Measurements from ENCODE around the gene TAMALIN. TPM values are rescaled to one million over a fixed set of nuclear protein-coding genes. Genes with fewer than 3 reads are reported as not detected.

TAMALIN gene
- total and polyA plus RNA-seq, 4 experiments from 2014 or later, result 1.2 to 31.7 (median 17.9) TPM

- H3K27ac ChIP-seq (ENCODE audit: low read depth, low read length), result peak overlapping the region; percentile 54
- Mint-ChIP-seq H3K4me3 (peak overlapping the region; percentile 68 to 87 (median 79)), H3K27ac (peak overlapping the region; percentile 86 to 98 (median 96)), H3K27me3 (no peaks in the 10 kb centered on the region), H3K9me3 (peaks cover 0 to 2% (median 0%) of the 10 kb centered on the region in 8 donors), H3K36me3 (no peaks in the 10 kb centered on the region), H3K4me1 (peaks cover 13 to 44% (median 23%) of the 10 kb centered on the region in 4 donors)
- H3K9me3 ChIP-seq (ENCODE audit: control insufficient read depth in 1 of 2, low read length in 2 of 2), result no peaks in the 10 kb centered on the region
- H3K27me3 ChIP-seq (ENCODE audit: insufficient read depth, low read length), result no peaks in the 10 kb centered on the region
- peaks cover 28% of the 10 kb centered on the region for H3K4me1 ChIP-seq (ENCODE audit: insufficient read depth, low read length)
- no peaks in the 10 kb centered on the region for H3K36me3 ChIP-seq (ENCODE audit: insufficient read depth, low read length)
- ChIA-PET CTCF (ENCODE audit: partially characterized antibody) (interaction anchor here (0.9 to 20.6 kb wide), 11 partner anchors 7 to 84 kb away, joined by 3 to 1048 read pairs (median 9); partner anchors contain the start of genes ATG101, NR4A1, SMIM41 and TAMALIN), POLR2A (ENCODE audit: partially characterized antibody) (interaction anchor here (1.1 to 3.7 kb wide), 8 partner anchors 9 to 51 kb away, joined by 3 to 21 read pairs (median 8); partner anchors contain the start of genes ATG101 and NR4A1)
- peak in 1 of 5 donors; percentile 43 for DNase-seq
- intact Hi-C loops (cut with micrococcal nuclease), result no loop called here
- peak overlapping the region in 1 of 2 donors; percentile 3 for H3K4me3 ChIP-seq (ENCODE audit: low read length in 2 of 2)
These were observed 25.7 kb downstream of the TAMALIN start for GRCh38 chr12:52032446-52032803.

GRCh38 chr12:52032804-52033445 lies 26.2 kb downstream of the TAMALIN start:
- ChIA-PET CTCF (ENCODE audit: partially characterized antibody) (interaction anchor here (0.9 to 20.6 kb wide), 11 partner anchors 8 to 84 kb away, joined by 3 to 1048 read pairs (median 9); partner anchors contain the start of genes ATG101, NR4A1, SMIM41 and TAMALIN), POLR2A (ENCODE audit: partially characterized antibody) (interaction anchor here (1.1 to 3.7 kb wide), 8 partner anchors 9 to 50 kb away, joined by 3 to 21 read pairs (median 8); partner anchors contain the start of genes ATG101 and NR4A1)
- Histone ChIP-seq H3K36me3 (ENCODE audit: insufficient read depth, low read length) (no peaks in the 10 kb centered on the region), H3K27ac (ENCODE audit: low read depth, low read length) (peak overlapping the region; percentile 54), H3K9me3 (ENCODE audit: control insufficient read depth in 1 of 2, low read length in 2 of 2) (no peaks in the 10 kb centered on the region), H3K27me3 (ENCODE audit: insufficient read depth, low read length) (no peaks in the 10 kb centered on the region), H3K4me3 (ENCODE audit: low read length in 2 of 2) (peak overlapping the region; percentile 3 to 36), H3K4me1 (ENCODE audit: insufficient read depth, low read length) (peaks cover 31% of the 10 kb centered on the region)
- peak; percentile 81 to 95 (median 85) for DNase-seq
- Mint-ChIP-seq H3K36me3 (no peaks in the 10 kb centered on the region), H3K4me1 (peaks cover 13 to 44% (median 25%) of the 10 kb centered on the region in 4 donors), H3K9me3 (peaks cover 0 to 2% (median 0%) of the 10 kb centered on the region in 8 donors), H3K4me3 (peak overlapping the region; percentile 68 to 87 (median 82)), H3K27ac (peak overlapping the region; percentile 86 to 98 (median 96)), H3K27me3 (no peaks in the 10 kb centered on the region)
- intact Hi-C loops (cut with micrococcal nuclease), result loop anchor here (1.0 kb wide), 3 partner anchors 10 to 36 kb away; partner anchors contain the start of genes ATG101 and NR4A1

- Histone ChIP-seq H3K9me3 (ENCODE audit: control insufficient read depth in 1 of 2, low read length in 2 of 2) (no peaks in the 10 kb centered on the region), H3K4me3 (ENCODE audit: low read length in 2 of 2) (peak overlapping the region; percentile 3 to 36), H3K27ac (ENCODE audit: low read depth, low read length) (peak overlapping the region; percentile 54), H3K4me1 (ENCODE audit: insufficient read depth, low read length) (peaks cover 31% of the 10 kb centered on the region), H3K27me3 (ENCODE audit: insufficient read depth, low read length) (no peaks in the 10 kb centered on the region), H3K36me3 (ENCODE audit: insufficient read depth, low read length) (no peaks in the 10 kb centered on the region)
- intact Hi-C loops (cut with micrococcal nuclease), result loop anchor here (1.0 kb wide), 3 partner anchors 10 to 36 kb away; partner anchors contain the start of genes ATG101 and NR4A1
- Mint-ChIP-seq H3K4me3 (peak overlapping the region; percentile 68 to 87 (median 78)), H3K9me3 (peaks cover 0 to 2% (median 0%) of the 10 kb centered on the region in 8 donors), H3K36me3 (no peaks in the 10 kb centered on the region), H3K27me3 (no peaks in the 10 kb centered on the region), H3K4me1 (peaks cover 13 to 49% (median 30%) of the 10 kb centered on the region in 4 donors), H3K27ac (peak overlapping the region; percentile 86 to 97 (median 96))
- POLR2A ChIA-PET (ENCODE audit: partially characterized antibody), result interaction anchor here (1.1 to 3.7 kb wide), 8 partner anchors 10 to 50 kb away, joined by 3 to 21 read pairs (median 8); partner anchors contain the start of genes ATG101 and NR4A1
- DNase-seq, result no peak
- CTCF ChIA-PET (ENCODE audit: partially characterized antibody), result interaction anchor here (1.2 to 20.6 kb wide), 12 partner anchors 8 to 90 kb away, joined by 3 to 1048 read pairs (median 9); partner anchors contain the start of genes ATG101, NR4A1, SMIM41 and TAMALIN
These were observed 26.8 kb downstream of the TAMALIN start for GRCh38 chr12:52033446-52034140.

GRCh38 chr12:52035190-52035589 lies 28.4 kb downstream of the TAMALIN start:
- peak overlapping the region in 4 of 8 donors; percentile 17 to 59 (median 36) for H3K4me3 Mint-ChIP-seq
- no peak for DNase-seq
- no peaks in the 10 kb centered on the region for H3K36me3 Mint-ChIP-seq
- Histone ChIP-seq H3K4me1 (ENCODE audit: insufficient read depth, low read length) (peaks cover 31% of the 10 kb centered on the region), H3K9me3 (ENCODE audit: control insufficient read depth in 1 of 2, low read length in 2 of 2) (no peaks in the 10 kb centered on the region), H3K36me3 (ENCODE audit: insufficient read depth, low read length) (no peaks in the 10 kb centered on the region), H3K4me3 (ENCODE audit: low read length in 2 of 2) (no peak overlapping the region), H3K27ac (ENCODE audit: low read depth, low read length) (no peak overlapping the region), H3K27me3 (ENCODE audit: insufficient read depth, low read length) (no peaks in the 10 kb centered on the region)
- ChIA-PET CTCF (ENCODE audit: partially characterized antibody) (interaction anchor here (1.5 to 11.2 kb wide), 2 partner anchors 10 kb away, joined by 14 to 89 read pairs; no protein-coding TSS in a partner anchor), POLR2A (ENCODE audit: partially characterized antibody) (interaction anchor here (0.9 to 3.7 kb wide), 2 partner anchors 10 to 12 kb away, joined by 3 to 10 read pairs; no protein-coding TSS in a partner anchor)
- intact Hi-C loops (cut with micrococcal nuclease), result no loop called here
- H3K27me3 Mint-ChIP-seq, result no peaks in the 10 kb centered on the region
- H3K9me3 Mint-ChIP-seq, result peaks cover 0 to 2% (median 0%) of the 10 kb centered on the region in 8 donors
- H3K27ac Mint-ChIP-seq, result peak overlapping the region; percentile 85 to 96 (median 91)
- H3K4me1 Mint-ChIP-seq, result peaks cover 13 to 65% (median 32%) of the 10 kb centered on the region in 4 donors

- H3K4me1 Mint-ChIP-seq, result peaks cover 13 to 72% (median 32%) of the 10 kb centered on the region in 4 donors
These were observed 29.2 kb downstream of the TAMALIN start for GRCh38 chr12:52035926-52036325.

GRCh38 chr12:52036587-52037171 lies 29.9 kb downstream of the TAMALIN start:
- Mint-ChIP-seq H3K4me3 (peak overlapping the region; percentile 12 to 85 (median 72)), H3K27me3 (no peaks in the 10 kb centered on the region), H3K36me3 (no peaks in the 10 kb centered on the region), H3K4me1 (peaks cover 14 to 78% (median 33%) of the 10 kb centered on the region in 4 donors), H3K27ac (peak overlapping the region; percentile 85 to 94 (median 93)), H3K9me3 (peaks cover 0 to 2% (median 0%) of the 10 kb centered on the region in 8 donors)
- peaks cover 31% of the 10 kb centered on the region for H3K4me1 ChIP-seq (ENCODE audit: insufficient read depth, low read length)
- H3K9me3 ChIP-seq (ENCODE audit: control insufficient read depth in 1 of 2, low read length in 2 of 2), result no peaks in the 10 kb centered on the region
- POLR2A ChIA-PET (ENCODE audit: partially characterized antibody), result interaction anchor here (0.9 to 2.3 kb wide), 5 partner anchors 9 to 34 kb away, joined by 3 to 12 read pairs (median 7); partner anchors contain the start of genes ATG101 and NR4A1
- no peaks in the 10 kb centered on the region for H3K36me3 ChIP-seq (ENCODE audit: insufficient read depth, low read length)
- intact Hi-C loops (cut with micrococcal nuclease), result loop anchor here (1.0 kb wide), 2 partner anchors 11 to 15 kb away; partner anchors contain the start of gene NR4A1
- no peaks in the 10 kb centered on the region for H3K27me3 ChIP-seq (ENCODE audit: insufficient read depth, low read length)
- peak overlapping the region; percentile 57 for H3K27ac ChIP-seq (ENCODE audit: low read depth, low read length)
- peak overlapping the region in 1 of 2 donors; percentile 54 for H3K4me3 ChIP-seq (ENCODE audit: low read length in 2 of 2)
- DNase-seq, result peak; percentile 89 to 92 (median 90)
- CTCF ChIA-PET (ENCODE audit: partially characterized antibody), result interaction anchor here (0.9 to 11.2 kb wide), 6 partner anchors 8 to 48 kb away, joined by 3 to 89 read pairs (median 3); no protein-coding TSS in a partner anchor

More at GRCh38 chr12:52035926-52036325, 29.2 kb downstream of the TAMALIN start:
- no peak for DNase-seq
- Mint-ChIP-seq H3K27me3 (no peaks in the 10 kb centered on the region), H3K36me3 (no peaks in the 10 kb centered on the region), H3K27ac (peak overlapping the region; percentile 85 to 94 (median 93)), H3K9me3 (peaks cover 0 to 2% (median 0%) of the 10 kb centered on the region in 8 donors), H3K4me3 (peak overlapping the region; percentile 12 to 85 (median 72))
- intact Hi-C loops (cut with micrococcal nuclease), result loop anchor here (1.0 kb wide), 1 partner anchor 11 kb away; no protein-coding TSS in a partner anchor
- Histone ChIP-seq H3K27me3 (ENCODE audit: insufficient read depth, low read length) (no peaks in the 10 kb centered on the region), H3K36me3 (ENCODE audit: insufficient read depth, low read length) (no peaks in the 10 kb centered on the region), H3K9me3 (ENCODE audit: control insufficient read depth in 1 of 2, low read length in 2 of 2) (no peaks in the 10 kb centered on the region), H3K27ac (ENCODE audit: low read depth, low read length) (peak overlapping the region; percentile 57), H3K4me3 (ENCODE audit: low read length in 2 of 2) (no peak overlapping the region), H3K4me1 (ENCODE audit: insufficient read depth, low read length) (peaks cover 31% of the 10 kb centered on the region)
- ChIA-PET POLR2A (ENCODE audit: partially characterized antibody) (interaction anchor here (0.9 to 2.3 kb wide), 5 partner anchors 8 to 34 kb away, joined by 3 to 12 read pairs (median 7); partner anchors contain the start of genes ATG101 and NR4A1), CTCF (ENCODE audit: partially characterized antibody) (interaction anchor here (0.9 to 11.2 kb wide), 5 partner anchors 7 to 49 kb away, joined by 3 to 89 read pairs (median 3); no protein-coding TSS in a partner anchor)
